ENCODE data around the gene EFNA3. TPM values are rescaled to one million over a fixed set of nuclear protein-coding genes. Genes with fewer than 3 reads are reported as not detected.

The EFNA3 gene
- total RNA-seq, 1 experiment from 2014 or later, result 20.4 TPM

- Histone ChIP-seq H3K27me3 (ENCODE audit: insufficient read depth, low read length) (no peaks in the 10 kb centered on the region), H2AFZ (ENCODE audit: low read depth, low read length, poor library complexity, severe bottlenecking) (no peak overlapping the region), H3K4me2 (ENCODE audit: low read length) (no peak overlapping the region), H3K4me3 (replicated peaks in 1 of 2; ENCODE audit: low read depth in 1 of 2, low read length in 2 of 2) (no peak overlapping the region), H3K4me1 (ENCODE audit: control insufficient read depth in 1 of 2, insufficient read depth in 2 of 2, low read length in 2 of 2) (peaks cover 0 to 11% of the 10 kb centered on the region in 2 experiments; a peak in 2 of 4 replicates), H3K79me2 (ENCODE audit: insufficient read depth, low read length) (no peaks in the 10 kb centered on the region), H3K9me3 (ENCODE audit: control insufficient read depth in 1 of 2, insufficient read depth in 1 of 2, low read depth in 1 of 2, low read length in 2 of 2) (no peaks in the 10 kb centered on the region), H3K9ac (ENCODE audit: low read length) (no peak overlapping the region), H3K9me2 (ENCODE audit: insufficient read depth) (no peaks in the 10 kb centered on the region), H4K20me1 (ENCODE audit: insufficient read depth) (no peaks in the 10 kb centered on the region), H3K27ac (ENCODE audit: low read depth, low read length) (no peak overlapping the region), H3K36me3 (ENCODE audit: control insufficient read depth in 1 of 2, insufficient read depth in 2 of 2, low read length in 2 of 2) (no peaks in the 10 kb centered on the region)
- ChIA-PET RAD21 (ENCODE audit: low non-redundant PET in 1 of 2, low total read pairs in 2 of 2, uncharacterized antibody in 2 of 2, unreplicated experiment in 2 of 2) (no interaction called here), CTCF (interaction anchor here (1.1 kb wide), 1 partner anchor 20 kb away, joined by 3 read pairs; no protein-coding TSS in a partner anchor), POLR2A (no interaction called here)
- TF ChIP-seq SRF (IDR thresholded peaks at IDR 0.05; ENCODE audit: low read depth) (no peak), POLR2AphosphoS5 (IDR thresholded peaks at IDR 0.05; ENCODE audit: low read depth, low read length) (no peak), MAX (IDR thresholded peaks at IDR 0.05) (no peak), EZH2 (IDR thresholded peaks at IDR 0.05) (no peak), CBX3 (IDR thresholded peaks at IDR 0.05; ENCODE audit: low read depth) (no peak), EGR1 (IDR thresholded peaks at IDR 0.05; ENCODE audit: low read depth) (no peak), ELF1 (IDR thresholded peaks at IDR 0.05; ENCODE audit: borderline replicate concordance, low read depth) (no peak), ZNF274 (IDR thresholded peaks at IDR 0.05; ENCODE audit: low read depth, low read length) (no peak)
- DNase-seq (ENCODE audit: low read depth, low spot score) (no peak), ATAC-seq (no peak)
- intact Hi-C loops (cut with micrococcal nuclease), result no loop called here
- no TSS peak for BruUV-seq (replicated peaks)
Measured at GRCh38 chr1:155037043-155037442, 41.6 kb upstream of the EFNA3 start.

- TF ChIP-seq ZFX (IDR thresholded peaks at IDR 0.05) (no peak), CBX3 (IDR thresholded peaks at IDR 0.05; ENCODE audit: low read depth) (no peak), ELF1 (IDR thresholded peaks at IDR 0.05; ENCODE audit: borderline replicate concordance, low read depth) (no peak), SIN3A (IDR thresholded peaks at IDR 0.05; ENCODE audit: low read depth) (no peak), POLR2A (IDR thresholded peaks at IDR 0.05; ENCODE audit: borderline replicate concordance, extremely low read depth, insufficient read depth, insufficient read length) (no peak), MAX (IDR thresholded peaks at IDR 0.05) (no peak), FOSL1 (IDR thresholded peaks at IDR 0.05; ENCODE audit: low read depth) (no peak), CEBPB (IDR thresholded peaks at IDR 0.05; ENCODE audit: low read depth) (no peak), EGR1 (IDR thresholded peaks at IDR 0.05; ENCODE audit: low read depth) (no peak), RAD21 (IDR thresholded peaks at IDR 0.05; ENCODE audit: low read depth) (no peak), EZH2 (IDR thresholded peaks at IDR 0.05) (no peak), POLR2AphosphoS5 (IDR thresholded peaks at IDR 0.05; ENCODE audit: low read depth, low read length) (no peak), JUND (IDR thresholded peaks at IDR 0.05) (no peak), CTCF (IDR thresholded peaks at IDR 0.05 in 2 of 3, conservative IDR thresholded peaks at IDR 0.05 in 1 of 3; ENCODE audit: borderline replicate concordance in 1 of 3, insufficient read depth in 1 of 3, low read depth in 2 of 3, low read length in 2 of 3) (no peak), TCF7L2 (IDR thresholded peaks at IDR 0.05; ENCODE audit: borderline replicate concordance, extremely low read depth, insufficient read depth, insufficient read length) (no peak)
- no peaks in the 10 kb centered on the region for H3K36me3 ChIP-seq (ENCODE audit: control insufficient read depth in 1 of 2, insufficient read depth in 2 of 2, low read length in 2 of 2)
- ATAC-seq, result no peak
- ChIA-PET RAD21 (ENCODE audit: low non-redundant PET in 1 of 2, low total read pairs in 2 of 2, uncharacterized antibody in 2 of 2, unreplicated experiment in 2 of 2) (no interaction called here), POLR2A (interaction anchor here (1.2 kb wide), 1 partner anchor 54 kb away, joined by 3 read pairs; the partner anchor contains the start of gene FLAD1), CTCF (interaction anchor here (1.1 to 1.7 kb wide), 3 partner anchors 11 to 21 kb away, joined by 3 to 6 read pairs (median 3); partner anchors contain the start of gene ADAM15)
- no peak overlapping the region for H3K9ac ChIP-seq (ENCODE audit: low read length)
- no peaks in the 10 kb centered on the region for H3K79me2 ChIP-seq (ENCODE audit: insufficient read depth, low read length)
- BruUV-seq (replicated peaks), result no TSS peak
- H3K9me3 ChIP-seq (ENCODE audit: control insufficient read depth in 1 of 2, insufficient read depth in 1 of 2, low read depth in 1 of 2, low read length in 2 of 2), result no peaks in the 10 kb centered on the region
- no peaks in the 10 kb centered on the region for H3K27me3 ChIP-seq (ENCODE audit: insufficient read depth, low read length)
- no peak overlapping the region for H3K27ac ChIP-seq (ENCODE audit: low read depth, low read length)
- no peak overlapping the region for H2AFZ ChIP-seq (ENCODE audit: low read depth, low read length, poor library complexity, severe bottlenecking)
- no peak overlapping the region for H3K4me2 ChIP-seq (ENCODE audit: low read length)
- no peaks in the 10 kb centered on the region for H4K20me1 ChIP-seq (ENCODE audit: insufficient read depth)
- no peaks in the 10 kb centered on the region for H3K9me2 ChIP-seq (ENCODE audit: insufficient read depth)
- no peak overlapping the region for H3K4me3 ChIP-seq (replicated peaks in 1 of 2; ENCODE audit: low read depth in 1 of 2, low read length in 2 of 2)
- intact Hi-C loops (cut with micrococcal nuclease), result no loop called here
- DNase-seq (ENCODE audit: low read depth, low spot score), result no peak
- peaks cover 0 to 11% of the 10 kb centered on the region in 2 experiments; a peak in 2 of 4 replicates for H3K4me1 ChIP-seq (ENCODE audit: control insufficient read depth in 1 of 2, insufficient read depth in 2 of 2, low read length in 2 of 2)
Measured at GRCh38 chr1:155037851-155038441, 40.7 kb upstream of the EFNA3 start.

All from HCT116 (cell line).